AG04450 (cell line): ENCODE results near the gene MTF2. TPM values are rescaled to one million over a fixed set of nuclear protein-coding genes. Genes with fewer than 3 reads are reported as not detected.
"Not testable (repeated sequence)": the region's sequence is repeated elsewhere in the genome, so short reads cannot be mapped to it uniquely, and the experiment has no call there.

ENCODE experiments used
- CTCF ChIA-PET: fragments of 300-600, 350-600 bp; formaldehyde crosslinking; extraction: SDS; loops from one replicate; lab custom pipeline; 2022; ENCODE audit warnings: antibody characterized with exemption, inconsistent platforms; lab: Charles Lee
- POLR2A ChIA-PET: fragments of 350-600 bp; formaldehyde crosslinking; extraction: SDS; loops from one replicate; lab custom pipeline; 2021; ENCODE audit warnings: antibody characterized with exemption, inconsistent platforms; lab: Yijun Ruan, JAX
- DNase-seq: peaks from one replicate; pipeline ENCODE4 v3.0.0-alpha.2; 2011; ENCODE audit warnings: low read depth, low spot score
- H3K27ac ChIP-seq: one replicate; pipeline ENCODE4 v1.5.1; 2012; ENCODE audit warnings: low read depth, low read length, control low read depth
- H3K27me3 ChIP-seq: one replicate; pipeline ENCODE4 v1.6.0; 2012; ENCODE audit warnings: low read length; ENCODE audit not compliant: control insufficient read depth, insufficient read depth
- H3K4me3 ChIP-seq: 2 replicates; pipeline ENCODE4 v1.5.1; 2011; ENCODE audit warnings: mild to moderate bottlenecking, low read depth, low read length, control low read depth
- H3K9me3 ChIP-seq: 2 replicates; pipeline ENCODE4 v1.5.1; 2012; ENCODE audit warnings: low read length; ENCODE audit not compliant: control insufficient read depth, insufficient read depth
- CTCF ChIP-seq: IDR thresholded peaks from 2 replicates; pipeline ENCODE4 v1.5.1; 2011; ENCODE audit warnings: low read depth, low read length, control low read depth, inconsistent platforms
- polyA plus RNA-seq: library from polyadenylated mRNA; depleted of rRNA; stranded (reverse); fragments of >200 nt; gene quantifications from 2 replicates; pipeline ENCODE4 v1.2.3, GENCODE V29; 2011

The MTF2 gene
- polyA plus RNA-seq, 1 experiment, result 23.9 TPM

DNA sequence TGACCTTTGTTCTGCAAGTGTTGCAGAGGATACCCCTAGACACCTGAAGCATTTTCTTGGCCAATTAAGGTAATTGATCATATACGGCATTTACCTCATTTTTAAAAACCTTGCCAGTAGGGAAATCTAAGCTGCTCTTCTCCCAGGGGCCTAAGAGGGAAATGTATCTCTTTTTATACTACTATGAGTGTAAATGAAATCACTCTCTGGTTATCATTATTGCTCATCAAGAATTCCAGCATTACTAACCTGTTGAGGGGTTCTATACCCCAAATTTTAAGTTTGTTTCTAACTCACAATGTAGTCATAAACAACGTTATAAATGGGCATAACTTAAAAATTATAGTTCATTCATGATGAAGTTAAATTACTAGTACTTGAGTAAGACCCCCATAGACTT lies 73.8 kb downstream of the MTF2 start:
- CTCF ChIA-PET, result interaction anchor here (1.6 kb wide), 1 partner anchor 152 kb away, joined by 3 read pairs; no protein-coding TSS in a partner anchor
- Histone ChIP-seq H3K9me3 (no peaks in the 10 kb centered on the region), H3K4me3 (no peak overlapping the region), H3K27me3 (no peaks in the 10 kb centered on the region), H3K27ac (no peak overlapping the region)
- no peak for TF ChIP-seq CTCF
- no peak for DNase-seq
- POLR2A ChIA-PET, result no interaction called here

DNA sequence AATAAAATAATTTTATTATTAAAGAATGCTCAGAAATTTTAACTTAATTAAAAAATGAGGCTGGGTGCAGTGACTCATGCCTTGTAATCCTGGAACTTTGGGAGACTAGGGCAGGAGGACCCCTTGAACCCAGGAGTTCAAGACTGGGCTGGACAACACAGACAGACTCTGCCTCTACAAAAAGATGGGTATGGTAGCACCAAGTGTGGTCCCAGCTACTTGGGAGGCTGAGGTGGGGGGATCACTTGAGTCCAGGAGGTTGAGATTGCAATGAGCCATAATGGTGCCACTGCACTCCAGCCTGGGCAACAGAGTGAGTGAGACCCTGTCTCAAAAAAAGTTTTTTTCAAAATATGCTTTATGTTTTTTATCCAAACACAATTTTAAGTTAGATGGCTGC lies 75.8 kb downstream of the MTF2 start:
- H3K27me3 ChIP-seq, result no peaks in the 10 kb centered on the region
- TF ChIP-seq CTCF, result no peak
- H3K4me3 ChIP-seq, result no peak overlapping the region
- DNase-seq, result no peak
- ChIA-PET POLR2A (no interaction called here), CTCF (no interaction called here)
- H3K9me3 ChIP-seq, result no peaks in the 10 kb centered on the region
- H3K27ac ChIP-seq, result no peak overlapping the region

DNA sequence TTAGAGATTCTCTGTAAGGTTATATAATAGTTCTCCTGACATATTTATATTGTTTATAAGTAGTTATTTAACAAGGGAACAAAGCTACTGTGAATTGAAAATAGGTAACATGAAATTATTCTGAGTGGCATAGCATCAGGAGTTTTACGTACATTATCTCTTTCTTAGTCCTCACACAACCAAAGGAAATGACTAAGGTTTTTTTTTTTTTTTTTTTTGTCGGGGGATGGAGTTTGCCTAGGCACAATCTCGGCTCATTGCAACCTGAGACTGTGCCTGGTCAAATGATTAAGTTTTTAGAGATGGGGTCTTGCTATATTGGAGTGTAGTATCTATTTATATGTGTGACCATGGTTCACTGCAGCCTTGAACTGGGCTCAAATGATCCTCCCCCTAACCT lies 76.3 kb downstream of the MTF2 start:
- no peak for TF ChIP-seq CTCF
- H3K9me3 ChIP-seq, result no peaks in the 10 kb centered on the region
- H3K27me3 ChIP-seq, result no peaks in the 10 kb centered on the region
- H3K27ac ChIP-seq, result no peak overlapping the region
- CTCF ChIA-PET, result no interaction called here
- no peak for DNase-seq
- POLR2A ChIA-PET, result no interaction called here
- H3K4me3 ChIP-seq, result no peak overlapping the region

DNA sequence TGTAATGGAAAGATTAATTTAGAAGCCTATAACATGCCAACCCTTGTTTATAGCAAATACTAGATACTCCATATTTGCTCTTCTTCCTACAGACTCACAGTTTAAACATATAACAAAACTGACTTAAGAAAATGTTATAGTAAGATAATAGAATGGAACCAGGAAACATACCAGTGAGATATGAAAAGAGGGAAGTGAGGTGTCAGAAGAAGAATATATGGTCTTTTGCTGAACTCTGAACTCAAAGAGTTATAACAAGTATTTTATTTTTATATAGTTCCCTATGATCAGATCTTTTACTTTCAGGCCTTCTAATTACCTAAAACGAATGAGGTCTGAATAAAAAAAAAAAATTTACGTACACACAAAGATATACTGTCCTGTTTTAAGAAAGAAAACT lies 80.3 kb downstream of the MTF2 start:
- H3K4me3 ChIP-seq, result no peak overlapping the region
- DNase-seq, result no peak
- POLR2A ChIA-PET, result interaction anchor here (0.7 kb wide), 1 partner anchor 327 kb away, joined by 3 read pairs; the partner anchor contains the start of gene RPL5
- no peak for TF ChIP-seq CTCF
- no peaks in the 10 kb centered on the region for H3K9me3 ChIP-seq
- no peak overlapping the region for H3K27ac ChIP-seq
- H3K27me3 ChIP-seq, result no peaks in the 10 kb centered on the region
- CTCF ChIA-PET, result interaction anchor here (1.4 kb wide), 1 partner anchor 165 kb away, joined by 5 read pairs; no protein-coding TSS in a partner anchor

- H3K9me3 ChIP-seq, H3K4me3 ChIP-seq, CTCF ChIA-PET, DNase-seq, H3K27ac ChIP-seq, POLR2A ChIA-PET, H3K27me3 ChIP-seq: not testable (repeated sequence)
Measured at GRCh38 chr1:93163314-93163713, 84.2 kb downstream of the MTF2 start.
